ENCODE measurements around the gene APOE. TPM values are rescaled to one million over a fixed set of nuclear protein-coding genes. Genes with fewer than 3 reads are reported as not detected.

The APOE gene
- total and polyA plus RNA-seq, 2 of the 13 experiments (the other 11 are each of a cell fraction or from before 2014, with no cell fraction given) = 1,328 to 1,470 TPM

GRCh38 chr19:44903602-44904425, 1.8 kb upstream of the APOE start (continued):
- TF ChIP-seq ZFP1 (CRISPR knock-in tag; IDR thresholded peaks at IDR 0.05) = peak; percentile 72; the same call in 1 of the 2 replicates
- peak; percentile 46; the same call in 1 of the 2 replicates for TF ChIP-seq PITX1 (CRISPR knock-in tag; IDR thresholded peaks at IDR 0.05)
- TF ChIP-seq GABPA (IDR thresholded peaks at IDR 0.05; ENCODE audit: low read depth, low read length) = no peak
- peak; percentile 63 for TF ChIP-seq GABPA (CRISPR knock-in tag; IDR thresholded peaks at IDR 0.05; ENCODE audit: low read depth)
- peak; percentile 54 for TF ChIP-seq KAT8 (CRISPR knock-in tag; IDR thresholded peaks at IDR 0.05)
- peak; percentile 91 for TF ChIP-seq ZSCAN25 (CRISPR knock-in tag; IDR thresholded peaks at IDR 0.05)
- TF ChIP-seq ZBTB43 (CRISPR knock-in tag; conservative IDR thresholded peaks at IDR 0.05) = no peak
- TF ChIP-seq ZNF746 (CRISPR knock-in tag; IDR thresholded peaks at IDR 0.05) = peak; percentile 87; the same call in 1 of the 2 replicates
- peak; percentile 77 for TF ChIP-seq TEAD3 (CRISPR knock-in tag; optimal IDR thresholded peaks at IDR 0.05; ENCODE audit: borderline replicate concordance)
- 0 out of 2 replicates have a peak, but pooled peaks have one; percentile 47 for TF ChIP-seq HHEX (CRISPR knock-in tag; IDR thresholded peaks at IDR 0.05)
- TF ChIP-seq PAWR (CRISPR knock-in tag; IDR thresholded peaks at IDR 0.05; ENCODE audit: borderline replicate concordance) = no peak
- 0 out of 2 replicates have a peak, but pooled peaks have one; percentile 32 for TF ChIP-seq TBX2 (CRISPR knock-in tag; IDR thresholded peaks at IDR 0.05; ENCODE audit: borderline replicate concordance)
- no peak; the same call in 1 of the 2 replicates for TF ChIP-seq SP2 (CRISPR knock-in tag; IDR thresholded peaks at IDR 0.05)
- TF ChIP-seq SNAPC4 (CRISPR knock-in tag; IDR thresholded peaks at IDR 0.05) = peak; percentile 57; the same call in 1 of the 2 replicates
- TF ChIP-seq KLF12 (CRISPR knock-in tag; IDR thresholded peaks at IDR 0.05; ENCODE audit: borderline replicate concordance) = no peak
- no peak for TF ChIP-seq NPAS2 (CRISPR knock-in tag; IDR thresholded peaks at IDR 0.05; ENCODE audit: borderline replicate concordance)
- peak; percentile 39; the same call in 1 of the 2 replicates for TF ChIP-seq ZNF816 (CRISPR knock-in tag; IDR thresholded peaks at IDR 0.05; ENCODE audit: borderline replicate concordance)
- TF ChIP-seq ZNF180 (CRISPR knock-in tag; IDR thresholded peaks at IDR 0.05; ENCODE audit: borderline replicate concordance, low read depth) = no peak
- TF ChIP-seq KDM6A (CRISPR knock-in tag; IDR thresholded peaks at IDR 0.05; ENCODE audit: low read depth) = peak; percentile 77
- TF ChIP-seq SSRP1 (CRISPR knock-in tag; IDR thresholded peaks at IDR 0.05) = peak; percentile 95
- peak; percentile 89 for TF ChIP-seq MED1 (CRISPR knock-in tag; IDR thresholded peaks at IDR 0.05)
- no peak for TF ChIP-seq KDM4B (CRISPR knock-in tag; IDR thresholded peaks at IDR 0.05)
- peak; percentile 6 for TF ChIP-seq ZBTB33 (CRISPR knock-in tag; IDR thresholded peaks at IDR 0.05)

Data from HepG2 (cell line).